Body of pancreas (tissue), 4 donors: ENCODE results near the gene TNIP2.

Experiments
- CTCF ChIP-seq, 7 experiments: fragments of 450-650 bp in 4 of 7; fragments of 200-600 bp in 3 of 7; sonication (generic) in 3 of 7; IDR thresholded peaks; one replicate each; pipeline ENCODE4 v1.5.1; 2016 to 2019; ENCODE audit warnings: antibody characterized with exemption in 7 of 7
- POLR2A ChIP-seq, 3 donors: fragments of 450-650 bp; IDR thresholded peaks; one replicate each; pipeline ENCODE4 v1.6.1; 2016; ENCODE audit warnings: antibody characterized with exemption in 3 of 3, mild to moderate bottlenecking in 2 of 3

DNA sequence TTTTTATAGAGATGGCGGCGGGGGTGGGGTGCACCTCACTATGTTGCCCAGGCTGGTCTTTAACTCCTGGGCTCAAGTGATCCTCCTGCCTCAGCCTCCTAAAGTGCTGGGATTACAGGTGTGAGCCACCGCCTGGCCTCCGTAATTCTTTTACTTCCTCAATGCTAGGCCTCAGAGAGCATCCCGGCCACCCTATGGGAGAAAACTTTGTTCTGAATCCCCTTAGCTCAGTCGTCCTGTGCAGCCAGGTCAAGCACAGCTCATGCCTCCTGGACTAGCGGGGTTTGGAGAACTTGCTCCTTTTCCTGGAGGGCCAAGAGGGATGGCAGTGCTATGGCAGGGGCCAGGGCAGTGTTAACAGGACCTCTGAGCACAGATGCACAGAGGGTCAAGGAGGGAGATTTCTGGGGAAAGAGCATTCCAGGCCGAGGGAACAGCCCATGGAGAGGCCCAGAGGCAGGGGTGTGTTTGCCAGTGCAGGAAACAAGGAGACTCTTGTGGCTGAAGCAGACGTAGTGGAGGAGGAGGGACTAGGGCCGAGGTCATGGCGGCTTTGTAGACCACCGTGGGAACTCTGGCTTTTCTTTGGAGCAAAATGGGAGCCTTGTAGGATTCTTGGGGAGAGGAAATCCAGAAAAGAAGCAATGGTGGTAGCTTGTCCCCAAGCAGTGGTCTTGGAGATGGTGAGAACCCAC, 9.8 kb upstream of the TNIP2 start:
- TF ChIP-seq CTCF (IDR thresholded peaks at IDR 0.05) (no peak), POLR2A (IDR thresholded peaks at IDR 0.05) (no peak)
